HEK293 (cell line): ENCODE results near the gene LMTK2.
A peak's percentile ranks its signal among the peaks of the same experiment; 100 is the strongest.

Experiments used
- CTCF ChIA-PET: fragments of 350-600 bp; formaldehyde crosslinking; extraction: SDS; loops from one replicate; lab custom pipeline; 2021; ENCODE audit warnings: antibody characterized with exemption; lab: Yijun Ruan, JAX
- POLR2A ChIA-PET: fragments of 300-600 bp; formaldehyde crosslinking; extraction: SDS; loops from one replicate; lab custom pipeline; 2020; ENCODE audit warnings: antibody characterized with exemption, inconsistent platforms; lab: Yijun Ruan, JAX
- H3K27ac ChIP-seq: fragments of 200-500 bp; sonication (Bioruptor generic); 2 replicates; pipeline ENCODE4 v1.5.1; 2014; ENCODE audit warnings: low read depth, low read length, control low read depth, inconsistent platforms; ENCODE audit errors: extremely low read depth
- H3K36me3 ChIP-seq, 2 experiments: fragments of 200-500 bp in 1 of 2; sonication (Bioruptor generic) in 1 of 2; 1 replicate in 1 of 2; 2 replicates in 1 of 2; pipeline ENCODE4 v1.5.1; 2014 to 2017; ENCODE audit warnings: inconsistent platforms in 2 of 2, low read length in 2 of 2; ENCODE audit not compliant: control insufficient read depth in 2 of 2, insufficient read depth in 1 of 2
- H3K4me1 ChIP-seq: fragments of 200-500 bp; sonication (Bioruptor generic); 2 replicates; pipeline ENCODE4 v1.5.1; 2014; ENCODE audit warnings: mild to moderate bottlenecking, low read length, inconsistent platforms; ENCODE audit not compliant: control insufficient read depth, insufficient read depth
- H3K4me3 ChIP-seq: 2 replicates; pipeline ENCODE4 v1.5.1; 2011; ENCODE audit warnings: low read depth, mild to moderate bottlenecking, control low read depth, low read length, moderate library complexity
- H3K9me3 ChIP-seq: fragments of 200-500 bp; sonication (Bioruptor generic); 2 replicates; pipeline ENCODE4 v1.5.1; 2014; ENCODE audit warnings: low read depth, low read length, inconsistent platforms; ENCODE audit not compliant: control insufficient read depth, insufficient read depth
- EGR2 ChIP-seq: fragments of 450-650 bp; formaldehyde crosslinking; IDR thresholded peaks from 2 replicates; pipeline ENCODE4 v1.5.1; 2016; ENCODE audit warnings: low read depth, missing biosample characterization, missing genetic modification characterization
- GFI1B ChIP-seq: fragments of 450-650 bp; formaldehyde crosslinking; IDR thresholded peaks from 2 replicates; pipeline ENCODE4 v1.5.1; 2016; ENCODE audit warnings: missing biosample characterization, missing genetic modification characterization
- GLI4 ChIP-seq: fragments of 450-650 bp; formaldehyde crosslinking; IDR thresholded peaks from 2 replicates; pipeline ENCODE4 v1.5.1; 2016; ENCODE audit warnings: missing biosample characterization, missing genetic modification characterization
- HOXC10 ChIP-seq: sonication (generic); formaldehyde crosslinking; IDR thresholded peaks from 2 replicates; pipeline ENCODE4 v1.8.1; 2023; ENCODE audit warnings: mild to moderate bottlenecking, missing genetic modification reagents
- KLF10 ChIP-seq: fragments of 450-650 bp; IDR thresholded peaks from 2 replicates; pipeline ENCODE4 v1.5.1; 2018; ENCODE audit warnings: missing biosample characterization, mild to moderate bottlenecking, missing genetic modification characterization
- SCRT1 ChIP-seq: fragments of 450-650 bp; formaldehyde crosslinking; IDR thresholded peaks from 2 replicates; pipeline ENCODE4 v1.5.1; 2016; ENCODE audit warnings: missing biosample characterization, missing genetic modification characterization, borderline replicate concordance
- ZBTB17 ChIP-seq: fragments of 450-650 bp; formaldehyde crosslinking; IDR thresholded peaks from 2 replicates; pipeline ENCODE4 v1.5.1; 2016; ENCODE audit warnings: missing biosample characterization, missing genetic modification characterization
- ZFP69B ChIP-seq: fragments of 450-650 bp; formaldehyde crosslinking; IDR thresholded peaks from 2 replicates; pipeline ENCODE4 v1.5.1; 2016; ENCODE audit warnings: missing biosample characterization, missing genetic modification characterization
- ZIC2 ChIP-seq: fragments of 450-650 bp; formaldehyde crosslinking; IDR thresholded peaks from 2 replicates; pipeline ENCODE4 v1.5.1; 2016; ENCODE audit warnings: missing biosample characterization, missing genetic modification characterization
- ZNF121 ChIP-seq: fragments of 450-650 bp; formaldehyde crosslinking; IDR thresholded peaks from 2 replicates; pipeline ENCODE4 v1.5.1; 2016; ENCODE audit warnings: missing biosample characterization, missing genetic modification characterization
- ZNF16 ChIP-seq: fragments of 450-650 bp; formaldehyde crosslinking; IDR thresholded peaks from 2 replicates; pipeline ENCODE4 v1.5.1; 2016; ENCODE audit warnings: low read depth, missing biosample characterization, missing genetic modification characterization
- ZNF175 ChIP-seq: fragments of 450-650 bp; formaldehyde crosslinking; IDR thresholded peaks from 2 replicates; pipeline ENCODE4 v1.5.1; 2016; ENCODE audit warnings: missing biosample characterization, missing genetic modification characterization
- ZNF214 ChIP-seq: fragments of 450-650 bp; formaldehyde crosslinking; IDR thresholded peaks from 2 replicates; pipeline ENCODE4 v1.5.1; 2017; ENCODE audit warnings: missing biosample characterization, mild to moderate bottlenecking, missing genetic modification characterization, borderline replicate concordance
- ZNF223 ChIP-seq: fragments of 450-650 bp; formaldehyde crosslinking; IDR thresholded peaks from 2 replicates; pipeline ENCODE4 v1.5.1; 2016; ENCODE audit warnings: missing biosample characterization, missing genetic modification characterization
- ZNF302 ChIP-seq: fragments of 450-650 bp; formaldehyde crosslinking; IDR thresholded peaks from 2 replicates; pipeline ENCODE4 v1.5.1; 2016; ENCODE audit warnings: missing biosample characterization, missing genetic modification characterization, low read depth
- ZNF560 ChIP-seq: fragments of 450-650 bp; formaldehyde crosslinking; IDR thresholded peaks from 2 replicates; pipeline ENCODE4 v1.5.1; 2017; ENCODE audit warnings: missing biosample characterization, missing genetic modification characterization, borderline replicate concordance
- ZNF585B ChIP-seq: fragments of 450-650 bp; formaldehyde crosslinking; IDR thresholded peaks from 2 replicates; pipeline ENCODE4 v1.5.1; 2016; ENCODE audit warnings: missing biosample characterization, missing genetic modification characterization
- ZNF596 ChIP-seq: fragments of 450-650 bp; IDR thresholded peaks from 2 replicates; pipeline ENCODE4 v1.5.0; 2018; ENCODE audit warnings: missing biosample characterization, mild to moderate bottlenecking, missing genetic modification characterization, moderate library complexity
- ZNF660 ChIP-seq: fragments of 450-650 bp; IDR thresholded peaks from 2 replicates; pipeline ENCODE4 v1.5.1; 2018; ENCODE audit warnings: missing biosample characterization, mild to moderate bottlenecking, missing genetic modification characterization
- ZNF701 ChIP-seq: fragments of 450-650 bp; formaldehyde crosslinking; IDR thresholded peaks from 2 replicates; pipeline ENCODE4 v1.5.1; 2016; ENCODE audit warnings: missing biosample characterization, missing genetic modification characterization
- ZNF747 ChIP-seq: fragments of 450-650 bp; formaldehyde crosslinking; IDR thresholded peaks from 2 replicates; pipeline ENCODE4 v1.5.1; 2016; ENCODE audit warnings: missing biosample characterization, missing genetic modification characterization
- ZNF76 ChIP-seq: fragments of 450-650 bp; formaldehyde crosslinking; IDR thresholded peaks from 2 replicates; pipeline ENCODE4; 2016; ENCODE audit warnings: low read depth, missing biosample characterization, missing genetic modification characterization, borderline replicate concordance
- ZNF777 ChIP-seq: fragments of 450-650 bp; formaldehyde crosslinking; IDR thresholded peaks from 2 replicates; pipeline ENCODE4 v1.5.1; 2017; ENCODE audit warnings: missing biosample characterization, missing genetic modification characterization, borderline replicate concordance
- TF ChIP-seq, protein P1 (sequence below): fragments of 450-650 bp; formaldehyde crosslinking; IDR thresholded peaks from 2 replicates; pipeline ENCODE4 v1.5.1; 2016; ENCODE audit warnings: missing biosample characterization, missing genetic modification characterization
- TF ChIP-seq, protein P2 (sequence below): fragments of 450-650 bp; formaldehyde crosslinking; IDR thresholded peaks from 2 replicates; pipeline ENCODE4 v1.5.1; 2016; ENCODE audit warnings: missing biosample characterization, missing genetic modification characterization, borderline replicate concordance
- TF ChIP-seq, protein P3 (sequence below): fragments of 450-650 bp; formaldehyde crosslinking; IDR thresholded peaks from 2 replicates; pipeline ENCODE4 v1.5.1; 2016; ENCODE audit warnings: missing biosample characterization, missing genetic modification characterization
- TF ChIP-seq, protein P4 (sequence below): IDR thresholded peaks from 2 replicates; pipeline ENCODE4 v1.6.1; 2011; ENCODE audit warnings: mild to moderate bottlenecking, low read depth, low read length, borderline replicate concordance
- TF ChIP-seq, protein P5 (sequence below): fragments of 450-650 bp; IDR thresholded peaks from 2 replicates; pipeline ENCODE4 v1.5.1; 2018; ENCODE audit warnings: missing biosample characterization, mild to moderate bottlenecking, missing genetic modification characterization
- TF ChIP-seq, protein P6 (sequence below): fragments of 450-650 bp; formaldehyde crosslinking; IDR thresholded peaks from 2 replicates; pipeline ENCODE4 v1.5.1; 2016; ENCODE audit warnings: missing biosample characterization, missing genetic modification characterization, low read depth

LMTK2 gene

DNA sequence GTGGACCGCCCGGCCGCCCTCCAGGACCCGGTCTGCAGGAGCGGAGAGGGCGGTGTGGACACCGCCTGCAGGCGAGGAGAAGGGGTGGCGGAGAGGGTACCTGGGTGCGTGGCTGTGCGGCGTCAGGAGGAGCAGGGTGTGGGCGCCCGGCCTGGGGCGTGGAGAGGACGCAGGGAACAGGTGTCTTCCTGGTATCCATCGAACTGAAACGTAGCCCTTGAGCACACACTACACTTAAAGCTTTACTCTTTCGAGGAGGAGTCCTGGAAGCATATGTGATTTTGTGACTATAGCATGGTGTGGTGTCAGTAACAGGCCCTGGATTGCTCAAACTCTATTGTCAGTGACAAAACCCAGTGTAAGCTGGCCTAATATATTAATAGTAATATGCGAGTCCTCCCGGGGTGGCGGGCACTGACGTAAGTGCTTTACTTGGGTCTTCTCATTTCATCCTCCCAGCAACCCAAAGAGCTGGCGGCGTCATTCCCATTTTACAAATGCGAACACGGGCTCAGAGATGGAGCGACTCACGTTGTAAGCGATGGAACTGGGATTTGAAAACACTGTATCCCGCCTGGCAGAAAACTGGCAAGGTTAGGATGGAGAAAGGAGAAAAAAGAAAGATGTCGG is 145.9 kb downstream of the LMTK2 start (continued):
- TF ChIP-seq ZNF16 (tag by site-specific recombination) (no peak), ZNF560 (tag by site-specific recombination) (no peak), ZNF596 (tag by site-specific recombination) (no peak), HOXC10 (CRISPR knock-in tag) (no peak), GFI1B (tag by site-specific recombination) (no peak), ZNF660 (tag by site-specific recombination) (no peak), ZNF175 (no peak), ZNF121 (tag by site-specific recombination) (no peak), EGR2 (tag by site-specific recombination) (peak; percentile 43; the same call in 1 of the 2 replicates)
- TF ChIP-seq, protein P1, sequence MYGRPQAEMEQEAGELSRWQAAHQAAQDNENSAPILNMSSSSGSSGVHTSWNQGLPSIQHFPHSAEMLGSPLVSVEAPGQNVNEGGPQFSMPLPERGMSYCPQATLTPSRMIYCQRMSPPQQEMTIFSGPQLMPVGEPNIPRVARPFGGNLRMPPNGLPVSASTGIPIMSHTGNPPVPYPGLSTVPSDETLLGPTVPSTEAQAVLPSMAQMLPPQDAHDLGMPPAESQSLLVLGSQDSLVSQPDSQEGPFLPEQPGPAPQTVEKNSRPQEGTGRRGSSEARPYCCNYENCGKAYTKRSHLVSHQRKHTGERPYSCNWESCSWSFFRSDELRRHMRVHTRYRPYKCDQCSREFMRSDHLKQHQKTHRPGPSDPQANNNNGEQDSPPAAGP, result peak; percentile 43; the same call in 1 of the 2 replicates

DNA sequence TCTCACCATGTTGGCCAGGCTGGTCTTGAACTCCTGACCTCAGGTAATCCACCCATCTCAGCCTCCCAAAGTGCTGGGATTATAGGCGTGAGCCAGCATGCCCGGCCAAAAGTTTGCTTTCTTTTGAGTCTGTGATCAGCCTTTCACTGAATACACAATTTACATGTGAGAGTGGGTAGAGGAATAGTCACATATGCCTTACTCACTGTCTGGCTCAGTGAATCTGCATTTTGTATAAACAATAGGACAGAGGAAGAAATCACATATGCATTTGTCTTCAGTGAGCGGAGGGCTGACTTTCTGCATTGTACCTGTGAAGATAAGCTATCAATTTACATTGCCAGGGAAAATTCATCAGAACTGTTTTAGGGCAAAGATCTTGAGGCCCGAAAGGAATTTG is 147.9 kb downstream of the LMTK2 start:
- POLR2A ChIA-PET, result interaction anchor here (0.7 kb wide), 1 partner anchor 9 kb away, joined by 3 read pairs; no protein-coding TSS in a partner anchor
- Histone ChIP-seq H3K4me1 (peaks cover 2% of the 10 kb centered on the region; the same call in 1 of the 2 replicates), H3K27ac (no peak overlapping the region), H3K36me3 (peaks cover 0 to 14% of the 10 kb centered on the region in 2 experiments), H3K4me3 (no peak overlapping the region), H3K9me3 (no peaks in the 10 kb centered on the region)
- TF ChIP-seq ZNF223 (tag by site-specific recombination), result no peak
- TF ChIP-seq ZNF585B (tag by site-specific recombination), result no peak
- TF ChIP-seq ZNF302 (tag by site-specific recombination), result no peak
- no peak for TF ChIP-seq ZNF747 (tag by site-specific recombination)
- TF ChIP-seq, protein P2, sequence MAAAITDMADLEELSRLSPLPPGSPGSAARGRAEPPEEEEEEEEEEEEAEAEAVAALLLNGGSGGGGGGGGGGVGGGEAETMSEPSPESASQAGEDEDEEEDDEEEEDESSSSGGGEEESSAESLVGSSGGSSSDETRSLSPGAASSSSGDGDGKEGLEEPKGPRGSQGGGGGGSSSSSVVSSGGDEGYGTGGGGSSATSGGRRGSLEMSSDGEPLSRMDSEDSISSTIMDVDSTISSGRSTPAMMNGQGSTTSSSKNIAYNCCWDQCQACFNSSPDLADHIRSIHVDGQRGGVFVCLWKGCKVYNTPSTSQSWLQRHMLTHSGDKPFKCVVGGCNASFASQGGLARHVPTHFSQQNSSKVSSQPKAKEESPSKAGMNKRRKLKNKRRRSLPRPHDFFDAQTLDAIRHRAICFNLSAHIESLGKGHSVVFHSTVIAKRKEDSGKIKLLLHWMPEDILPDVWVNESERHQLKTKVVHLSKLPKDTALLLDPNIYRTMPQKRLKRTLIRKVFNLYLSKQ (tag by site-specific recombination), result no peak
- no peak for TF ChIP-seq ZFP69B (tag by site-specific recombination)
- TF ChIP-seq, protein P3, sequence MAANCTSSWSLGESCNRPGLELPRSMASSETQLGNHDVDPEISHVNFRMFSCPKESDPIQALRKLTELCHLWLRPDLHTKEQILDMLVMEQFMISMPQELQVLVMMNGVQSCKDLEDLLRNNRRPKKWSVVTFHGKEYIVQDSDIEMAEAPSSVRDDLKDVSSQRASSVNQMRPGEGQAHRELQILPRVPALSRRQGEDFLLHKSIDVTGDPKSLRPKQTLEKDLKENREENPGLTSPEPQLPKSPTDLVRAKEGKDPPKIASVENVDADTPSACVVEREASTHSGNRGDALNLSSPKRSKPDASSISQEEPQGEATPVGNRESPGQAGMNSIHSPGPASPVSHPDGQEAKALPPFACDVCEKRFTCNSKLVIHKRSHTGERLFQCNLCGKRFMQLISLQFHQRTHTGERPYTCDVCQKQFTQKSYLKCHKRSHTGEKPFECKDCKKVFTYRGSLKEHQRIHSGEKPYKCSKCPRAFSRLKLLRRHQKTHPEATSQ (tag by site-specific recombination), result no peak
- TF ChIP-seq ZIC2 (tag by site-specific recombination), result no peak
- no peak for TF ChIP-seq ZBTB17 (tag by site-specific recombination)
- no peak for TF ChIP-seq GLI4 (tag by site-specific recombination)
- no peak for TF ChIP-seq KLF10
- no peak for TF ChIP-seq SCRT1
- TF ChIP-seq, protein P4, sequence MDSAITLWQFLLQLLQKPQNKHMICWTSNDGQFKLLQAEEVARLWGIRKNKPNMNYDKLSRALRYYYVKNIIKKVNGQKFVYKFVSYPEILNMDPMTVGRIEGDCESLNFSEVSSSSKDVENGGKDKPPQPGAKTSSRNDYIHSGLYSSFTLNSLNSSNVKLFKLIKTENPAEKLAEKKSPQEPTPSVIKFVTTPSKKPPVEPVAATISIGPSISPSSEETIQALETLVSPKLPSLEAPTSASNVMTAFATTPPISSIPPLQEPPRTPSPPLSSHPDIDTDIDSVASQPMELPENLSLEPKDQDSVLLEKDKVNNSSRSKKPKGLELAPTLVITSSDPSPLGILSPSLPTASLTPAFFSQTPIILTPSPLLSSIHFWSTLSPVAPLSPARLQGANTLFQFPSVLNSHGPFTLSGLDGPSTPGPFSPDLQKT, result no peak
- TF ChIP-seq, protein P5, sequence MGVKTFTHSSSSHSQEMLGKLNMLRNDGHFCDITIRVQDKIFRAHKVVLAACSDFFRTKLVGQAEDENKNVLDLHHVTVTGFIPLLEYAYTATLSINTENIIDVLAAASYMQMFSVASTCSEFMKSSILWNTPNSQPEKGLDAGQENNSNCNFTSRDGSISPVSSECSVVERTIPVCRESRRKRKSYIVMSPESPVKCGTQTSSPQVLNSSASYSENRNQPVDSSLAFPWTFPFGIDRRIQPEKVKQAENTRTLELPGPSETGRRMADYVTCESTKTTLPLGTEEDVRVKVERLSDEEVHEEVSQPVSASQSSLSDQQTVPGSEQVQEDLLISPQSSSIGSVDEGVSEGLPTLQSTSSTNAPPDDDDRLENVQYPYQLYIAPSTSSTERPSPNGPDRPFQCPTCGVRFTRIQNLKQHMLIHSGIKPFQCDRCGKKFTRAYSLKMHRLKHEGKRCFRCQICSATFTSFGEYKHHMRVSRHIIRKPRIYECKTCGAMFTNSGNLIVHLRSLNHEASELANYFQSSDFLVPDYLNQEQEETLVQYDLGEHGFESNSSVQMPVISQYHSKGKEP (tag by site-specific recombination), result no peak
- no peak for TF ChIP-seq ZNF777 (tag by site-specific recombination)
- no peak for TF ChIP-seq ZNF76 (tag by site-specific recombination)
- TF ChIP-seq, protein P6, sequence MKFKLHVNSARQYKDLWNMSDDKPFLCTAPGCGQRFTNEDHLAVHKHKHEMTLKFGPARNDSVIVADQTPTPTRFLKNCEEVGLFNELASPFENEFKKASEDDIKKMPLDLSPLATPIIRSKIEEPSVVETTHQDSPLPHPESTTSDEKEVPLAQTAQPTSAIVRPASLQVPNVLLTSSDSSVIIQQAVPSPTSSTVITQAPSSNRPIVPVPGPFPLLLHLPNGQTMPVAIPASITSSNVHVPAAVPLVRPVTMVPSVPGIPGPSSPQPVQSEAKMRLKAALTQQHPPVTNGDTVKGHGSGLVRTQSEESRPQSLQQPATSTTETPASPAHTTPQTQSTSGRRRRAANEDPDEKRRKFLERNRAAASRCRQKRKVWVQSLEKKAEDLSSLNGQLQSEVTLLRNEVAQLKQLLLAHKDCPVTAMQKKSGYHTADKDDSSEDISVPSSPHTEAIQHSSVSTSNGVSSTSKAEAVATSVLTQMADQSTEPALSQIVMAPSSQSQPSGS, result no peak
- TF ChIP-seq ZNF660 (tag by site-specific recombination), result no peak
- no peak for TF ChIP-seq ZNF701 (tag by site-specific recombination)
- TF ChIP-seq ZNF214, result no peak
- CTCF ChIA-PET, result interaction anchor here (0.6 kb wide), 2 partner anchors 432 to 462 kb away, joined by 3 read pairs; no protein-coding TSS in a partner anchor
